ENCODE data around the gene IL13RA1. TPM values are rescaled to one million over a fixed set of nuclear protein-coding genes. Genes with fewer than 3 reads are reported as not detected.

Gene IL13RA1
- total and polyA plus RNA-seq, 2 of the 13 experiments (the other 11 are each of a cell fraction or from before 2014, with no cell fraction given) = 56.6 to 73.5 TPM

GRCh38 chrX:118751950-118752783, 24.8 kb downstream of the IL13RA1 start:
- ATAC-seq (no peak), DNase-seq (ENCODE audit: low spot score) (no peak), FAIRE-seq (no peak)
- Histone ChIP-seq H2AFZ (ENCODE audit: low read length) (no peak overlapping the region), H3K36me3 (replicated peaks in 1 of 2; ENCODE audit: control insufficient read depth in 1 of 2, insufficient read depth in 2 of 2, low read length in 2 of 2) (peaks cover 2 to 25% of the 10 kb centered on the region in 2 experiments; a peak in 4 of 5 replicates), H3K4me2 (ENCODE audit: low read depth, low read length) (no peak overlapping the region), H3K4me1 (ENCODE audit: insufficient read depth, low read length) (no peaks in the 10 kb centered on the region), H3K9ac (ENCODE audit: insufficient read depth, low read depth, low read length) (no peak overlapping the region), H3K27ac (ENCODE audit: extremely low read length, insufficient read depth, low read length) (no peak overlapping the region), H3K9me3 (ENCODE audit: low read length) (no peaks in the 10 kb centered on the region), H4K20me1 (ENCODE audit: insufficient read depth, low read length) (no peaks in the 10 kb centered on the region), H3K4me3 (replicated peaks in 1 of 3; ENCODE audit: insufficient read depth in 1 of 3, low read depth in 2 of 3, low read length in 3 of 3) (no peak overlapping the region), H3K27me3 (ENCODE audit: control insufficient read depth in 1 of 2, insufficient read depth in 2 of 2, low read length in 2 of 2) (no peaks in the 10 kb centered on the region), H3K79me2 (ENCODE audit: insufficient read depth, low read length) (no peaks in the 10 kb centered on the region)
- BruUV-seq (replicated peaks) = no TSS peak
- WGBS (ENCODE audit: low lambda C conversion rate) = 100% methylated on average over 9 of the region's 9 CpGs
- ChIA-PET CTCF (ENCODE audit: low intra/inter-chr PET ratio, low total read pairs) (no interaction called here), POLR2A (no interaction called here)
- in situ Hi-C loops (cut with HindIII; ENCODE audit: extremely low pct_ligation_motif_present, low pct_unique_long_range_greater_than_20kb) = no loop called here
- TF ChIP-seq PHF20 (CRISPR knock-in tag; IDR thresholded peaks at IDR 0.05) (no peak), HINFP (CRISPR knock-in tag; IDR thresholded peaks at IDR 0.05; ENCODE audit: low read depth) (no peak), LCORL (IDR thresholded peaks at IDR 0.05) (no peak), LCORL (CRISPR knock-in tag; IDR thresholded peaks at IDR 0.05) (no peak), MNT (IDR thresholded peaks at IDR 0.05) (no peak), SSRP1 (CRISPR knock-in tag; IDR thresholded peaks at IDR 0.05) (no peak), ZNF468 (CRISPR knock-in tag; IDR thresholded peaks at IDR 0.05) (no peak), U2AF1 (optimal IDR thresholded peaks at IDR 0.05; ENCODE audit: low read depth, low read length) (no peak), ZBTB8A (CRISPR knock-in tag; IDR thresholded peaks at IDR 0.05; ENCODE audit: borderline replicate concordance, low read depth) (no peak), ZNF18 (CRISPR knock-in tag; IDR thresholded peaks at IDR 0.05; ENCODE audit: insufficient replicate concordance) (no peak), GPBP1L1 (CRISPR knock-in tag; IDR thresholded peaks at IDR 0.05) (no peak), ZNF326 (CRISPR knock-in tag; IDR thresholded peaks at IDR 0.05; ENCODE audit: borderline replicate concordance) (no peak), TFDP2 (CRISPR knock-in tag; IDR thresholded peaks at IDR 0.05) (no peak)
- intact Hi-C loops (cut with micrococcal nuclease; ENCODE audit: unreplicated experiment) = no loop called here
